GM18498 (cell line): ENCODE results near the gene LPP.

Experiments used
- ATAC-seq: cut with Tn5 transposase; IDR thresholded peaks from one replicate; pipeline ENCODE4 v1.9.1; 2021; ENCODE audit warnings: mild to moderate bottlenecking, moderate library complexity; ENCODE audit not compliant: unreplicated experiment

LPP gene

GRCh38 chr3:188270423-188270972 lies 116.5 kb downstream of the LPP start:
- ATAC-seq = no peak

GRCh38 chr3:188271226-188271914 lies 117.4 kb downstream of the LPP start:
- ATAC-seq = no peak

GRCh38 chr3:188272481-188273372 lies 118.8 kb downstream of the LPP start:
- ATAC-seq = no peak

- ATAC-seq = no peak
These were observed 120.4 kb downstream of the LPP start for GRCh38 chr3:188274249-188274915.

GRCh38 chr3:188276375-188276774 lies 122.4 kb downstream of the LPP start:
- no peak for ATAC-seq

- no peak for ATAC-seq
These were observed 124.9 kb downstream of the LPP start for GRCh38 chr3:188278717-188279324.

GRCh38 chr3:188279502-188280335 lies 125.8 kb downstream of the LPP start:
- ATAC-seq = no peak

GRCh38 chr3:188280627-188281026 lies 126.7 kb downstream of the LPP start:
- no peak for ATAC-seq

- ATAC-seq = no peak
These were observed 128.9 kb downstream of the LPP start for GRCh38 chr3:188282871-188283270.

- no peak for ATAC-seq
These were observed 129.4 kb downstream of the LPP start for GRCh38 chr3:188283347-188283746.

- no peak for ATAC-seq
These were observed 130.7 kb downstream of the LPP start for GRCh38 chr3:188284455-188285212.

GRCh38 chr3:188286087-188286513 lies 132.1 kb downstream of the LPP start:
- ATAC-seq = no peak

GRCh38 chr3:188287339-188287738 lies 133.4 kb downstream of the LPP start:
- no peak for ATAC-seq

GRCh38 chr3:188287762-188288505 lies 134.0 kb downstream of the LPP start:
- no peak for ATAC-seq

GRCh38 chr3:188292251-188292650 lies 138.3 kb downstream of the LPP start:
- ATAC-seq = no peak

GRCh38 chr3:188292827-188293226 lies 138.9 kb downstream of the LPP start:
- ATAC-seq = no peak

GRCh38 chr3:188294113-188294512 lies 140.2 kb downstream of the LPP start:
- no peak for ATAC-seq

GRCh38 chr3:188294823-188295487 lies 141.0 kb downstream of the LPP start:
- ATAC-seq = no peak
